GM20000 (cell line): Measurements from ENCODE around the gene ZW10.
"Not testable (repeated sequence)": the region's sequence is repeated elsewhere in the genome, so short reads cannot be mapped to it uniquely, and the experiment has no call there.

Experiments used
- DNase-seq: peaks from one replicate; pipeline ENCODE4 v3.0.0; 2012; ENCODE audit warnings: low spot score
- CTCF ChIP-seq: IDR thresholded peaks from 2 replicates; pipeline ENCODE4 v1.5.1; 2012; ENCODE audit warnings: mild to moderate bottlenecking, control low read depth; ENCODE audit errors: extremely low read depth, missing control alignments

The ZW10 gene

DNA sequence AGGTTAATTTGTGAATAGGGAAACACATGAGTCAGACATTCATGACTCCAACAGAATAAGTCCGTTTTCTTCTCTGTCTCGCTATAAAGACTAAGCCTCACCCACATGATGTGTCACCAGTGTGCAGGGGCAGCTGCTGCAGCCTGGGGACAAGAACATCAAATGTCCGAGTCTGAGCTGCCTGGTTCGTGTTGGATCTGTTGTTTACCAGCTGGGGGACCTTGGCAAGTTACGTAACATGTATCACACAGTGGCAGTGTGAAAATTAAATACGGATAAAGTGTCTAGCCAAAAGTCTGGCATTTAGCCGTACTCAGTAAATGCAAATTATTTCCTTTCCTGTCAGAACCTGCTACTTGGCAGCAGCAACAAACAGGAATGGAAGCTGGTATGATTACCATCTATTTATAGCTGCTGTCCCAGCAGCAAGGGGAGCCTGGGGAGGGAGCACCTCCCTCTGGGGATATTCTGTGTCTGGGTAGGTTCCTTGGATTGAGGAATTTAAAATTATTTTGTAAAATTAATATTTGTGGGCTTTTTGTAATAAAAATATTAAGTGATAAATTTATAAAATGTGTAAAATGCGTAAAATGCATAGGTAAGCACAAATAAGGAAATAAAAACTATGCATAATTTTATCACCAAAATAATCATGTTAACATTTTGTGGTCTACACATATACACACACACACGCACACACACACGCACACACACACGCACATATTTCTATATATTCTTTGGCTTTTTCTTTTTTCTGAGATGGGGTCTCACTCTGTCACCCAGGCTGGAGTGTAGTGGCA is 4.8 kb upstream of the ZW10 start:
- no peak for DNase-seq
- TF ChIP-seq CTCF = no peak

GRCh38 chr11:113774174-113774503 is 647 bp upstream of the ZW10 start:
- DNase-seq = no peak
- TF ChIP-seq CTCF = no peak

DNA sequence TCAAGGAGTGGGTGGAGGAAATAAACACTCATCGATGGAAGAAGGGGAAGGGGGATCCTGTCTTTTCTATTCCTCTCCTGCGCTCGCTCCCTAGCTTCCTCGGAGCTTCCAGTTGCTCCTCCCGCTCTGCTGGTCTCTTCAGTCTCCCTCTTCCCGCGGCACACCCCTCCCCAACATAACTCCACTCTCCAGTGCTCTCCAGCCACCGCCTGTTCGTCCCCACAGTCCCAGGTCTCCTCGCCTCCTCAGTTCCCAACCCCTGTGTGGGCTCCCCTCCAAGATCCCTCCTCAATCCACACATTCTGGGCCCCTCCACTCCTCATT is 438 bp downstream of the ZW10 start:
- TF ChIP-seq CTCF = no peak
- DNase-seq = no peak

GRCh38 chr11:113771964-113772363 is 1.5 kb downstream of the ZW10 start:
- no peak for DNase-seq
- TF ChIP-seq CTCF = no peak

DNA sequence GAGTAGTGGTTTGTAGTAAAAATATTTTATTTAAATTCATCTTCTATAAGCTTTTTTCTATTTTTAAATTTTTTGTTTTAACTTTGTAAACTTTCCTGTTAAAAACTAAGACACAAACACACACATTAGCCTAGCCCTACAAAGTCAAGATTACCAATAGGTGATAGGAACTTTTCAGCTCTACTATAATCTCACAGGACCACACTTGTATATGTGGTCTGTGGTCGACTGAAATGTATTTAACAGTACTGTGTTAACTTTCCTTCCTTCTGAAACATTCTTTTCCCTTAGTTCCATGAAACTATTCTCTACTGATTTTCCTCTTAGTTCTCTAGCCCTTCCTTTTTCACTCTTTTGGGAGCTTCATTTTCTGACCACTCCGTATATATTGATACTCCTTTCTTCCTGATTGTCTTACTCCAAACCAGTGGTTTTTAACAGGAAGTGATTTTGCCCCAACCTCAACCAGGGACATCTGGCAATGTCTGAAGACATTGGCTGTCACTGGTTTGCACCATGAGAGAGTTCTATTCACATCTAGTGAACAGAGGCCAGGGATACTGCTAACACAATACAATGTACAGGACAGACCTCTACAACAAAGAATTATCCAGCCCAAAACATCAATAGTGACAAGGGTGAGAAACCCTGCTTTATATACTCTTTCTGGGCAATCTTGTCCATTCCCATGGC is 8.8 kb downstream of the ZW10 start:
- no peak for DNase-seq

GRCh38 chr11:113763040-113763439 is 10.5 kb downstream of the ZW10 start:
- not testable (repeated sequence) for DNase-seq

More for the DNA sequence above, 8.8 kb downstream of the ZW10 start:
- no peak for TF ChIP-seq CTCF

DNA sequence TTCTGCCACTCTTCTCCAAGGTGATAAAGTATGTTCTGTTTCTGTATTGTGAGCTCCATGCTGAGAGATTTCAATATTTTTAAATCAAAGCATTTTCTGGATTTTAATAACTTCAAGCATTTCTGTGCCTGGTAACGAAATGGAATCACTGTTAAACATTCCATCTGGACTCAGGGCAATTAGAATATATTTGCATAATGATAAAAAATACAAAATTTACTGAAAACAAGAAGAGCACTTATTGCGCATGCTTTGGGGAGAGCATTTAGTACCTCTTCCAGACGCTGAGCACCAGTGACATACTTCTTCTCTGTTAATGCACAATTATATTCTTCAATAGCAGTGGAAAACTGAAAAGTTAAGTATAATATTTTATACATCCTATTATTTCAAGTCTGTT is 13.3 kb downstream of the ZW10 start:
- TF ChIP-seq CTCF = no peak
- DNase-seq = no peak

GRCh38 chr11:113752932-113753331 is 20.6 kb downstream of the ZW10 start:
- no peak for DNase-seq
- no peak for TF ChIP-seq CTCF
